ENCODE data around the gene ELAVL1.
"Not testable (repeated sequence)": the region's sequence is repeated elsewhere in the genome, so short reads cannot be mapped to it uniquely, and the experiment has no call there.

ELAVL1 gene

DNA sequence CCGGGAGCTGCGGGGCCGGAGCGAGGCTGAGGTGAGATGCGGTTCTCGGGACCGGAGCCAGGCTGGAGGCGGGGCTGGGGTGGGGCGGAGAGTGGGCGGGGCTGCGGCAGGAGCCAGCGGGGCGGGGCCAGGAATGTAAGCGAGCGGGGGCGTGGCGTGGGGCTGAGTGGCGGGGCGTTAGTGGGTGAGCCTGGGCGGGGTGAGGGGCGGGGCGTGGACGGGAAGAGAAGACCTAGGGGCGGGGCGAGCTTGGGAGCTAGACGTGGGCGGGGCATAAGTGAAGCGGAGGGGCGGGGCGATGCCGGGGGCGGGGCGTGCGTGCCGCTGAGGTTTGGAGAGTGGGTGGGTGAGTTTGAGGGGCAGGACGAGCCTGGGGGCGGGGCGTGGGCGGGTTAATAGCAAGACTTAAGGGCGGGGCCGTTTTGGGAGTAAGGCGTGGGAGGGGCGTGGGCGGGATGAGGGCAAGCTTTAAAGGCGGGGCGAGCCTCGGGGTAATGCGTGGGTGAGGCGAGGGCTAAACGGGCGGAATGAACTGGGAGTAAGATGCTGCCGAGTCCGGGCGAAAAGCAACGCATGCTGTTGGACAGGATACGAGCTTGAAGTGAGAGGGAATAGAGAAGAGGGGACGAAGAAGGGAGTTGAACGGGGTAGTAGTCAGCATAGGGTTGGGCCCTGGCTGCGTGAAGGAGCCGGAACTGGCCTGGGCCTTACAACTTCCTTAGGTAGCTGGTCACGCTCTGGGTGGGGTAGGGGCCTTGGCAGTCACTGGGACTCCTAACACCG, 84.7 kb downstream of the ELAVL1 start:
- peak; percentile 94 for DNase-seq (ENCODE audit: extremely low spot score)
- TF ChIP-seq, protein P1, sequence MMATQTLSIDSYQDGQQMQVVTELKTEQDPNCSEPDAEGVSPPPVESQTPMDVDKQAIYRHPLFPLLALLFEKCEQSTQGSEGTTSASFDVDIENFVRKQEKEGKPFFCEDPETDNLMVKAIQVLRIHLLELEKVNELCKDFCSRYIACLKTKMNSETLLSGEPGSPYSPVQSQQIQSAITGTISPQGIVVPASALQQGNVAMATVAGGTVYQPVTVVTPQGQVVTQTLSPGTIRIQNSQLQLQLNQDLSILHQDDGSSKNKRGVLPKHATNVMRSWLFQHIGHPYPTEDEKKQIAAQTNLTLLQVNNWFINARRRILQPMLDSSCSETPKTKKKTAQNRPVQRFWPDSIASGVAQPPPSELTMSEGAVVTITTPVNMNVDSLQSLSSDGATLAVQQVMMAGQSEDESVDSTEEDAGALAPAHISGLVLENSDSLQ (IDR thresholded peaks at IDR 0.05) = peak; percentile 48
- TF ChIP-seq ZNF384 (IDR thresholded peaks at IDR 0.05) = no peak
- ChIA-PET POLR2A (interaction anchor here (0.8 to 3.3 kb wide), 11 partner anchors 9 to 291 kb away, joined by 3 to 30 read pairs (median 6); partner anchors contain the start of genes LRRC8E, MAP2K7, PET100 and TIMM44), CTCF (interaction anchor here (0.6 to 2.9 kb wide), 7 partner anchors 8 to 68 kb away, joined by 3 to 19 read pairs (median 3); partner anchors contain the start of gene MAP2K7)

DNA sequence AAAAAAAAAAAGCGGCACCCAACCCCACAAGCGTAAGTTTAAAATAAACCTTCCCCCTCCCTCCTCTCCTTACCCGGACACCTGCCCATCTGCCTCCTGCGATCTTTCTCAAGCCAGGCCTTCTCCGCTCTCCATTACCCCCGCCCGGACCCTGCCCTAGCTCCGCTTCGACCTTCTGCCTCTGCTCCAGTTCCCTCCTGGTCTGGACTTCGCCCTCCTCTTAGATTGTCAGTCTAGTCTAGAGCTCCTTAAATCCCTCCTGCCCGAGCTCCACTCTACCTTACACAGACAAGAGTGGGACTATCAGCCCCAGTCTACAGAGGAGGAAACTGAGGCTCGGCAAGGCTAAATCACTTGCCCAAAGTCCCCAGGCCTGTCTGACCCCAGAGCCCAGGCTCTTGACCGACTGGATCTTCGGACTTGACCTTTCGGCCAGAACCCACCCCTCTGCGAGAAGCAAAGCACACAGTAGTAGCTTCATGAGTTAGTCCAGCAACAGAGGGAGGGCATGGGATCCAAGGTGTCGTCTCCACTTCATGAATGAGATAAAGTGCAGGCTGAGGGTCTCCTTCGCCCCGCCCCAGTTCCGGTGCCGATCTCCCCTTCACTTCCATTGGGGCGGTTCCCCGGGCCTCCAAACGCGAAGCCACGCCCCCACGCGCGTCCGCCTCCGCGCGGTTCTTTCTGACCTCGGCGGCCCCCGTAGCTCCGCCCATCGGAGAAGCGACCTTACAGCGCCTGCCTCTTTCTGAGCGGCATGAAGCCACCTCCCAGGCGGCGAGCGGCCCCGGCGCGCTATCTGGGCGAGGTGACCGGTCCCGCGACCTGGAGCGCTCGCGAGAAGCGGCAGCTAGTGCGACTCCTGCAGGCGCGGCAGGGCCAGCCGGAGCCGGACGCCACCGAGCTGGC, 85.6 kb downstream of the ELAVL1 start, which contains the start of gene SNAPC2:
TSS of gene SNAPC2 (plus strand) at position 729 of the 909 bp plus-strand sequence. CDS start at position 758, 29 bp downstream.
- ChIA-PET CTCF (interaction anchor here (0.8 to 2.9 kb wide), 6 partner anchors 9 to 67 kb away, joined by 3 to 19 read pairs (median 3); partner anchors contain the start of gene MAP2K7), POLR2A (interaction anchor here (0.6 to 3.3 kb wide), 13 partner anchors 8 to 290 kb away, joined by 3 to 30 read pairs (median 4); partner anchors contain the start of genes LRRC8E, MAP2K7, PET100 and TIMM44)
- TF ChIP-seq TARDBP (IDR thresholded peaks at IDR 0.05) (no peak), FOXK2 (IDR thresholded peaks at IDR 0.05) (no peak), SP1 (IDR thresholded peaks at IDR 0.05) (0 out of 2 replicates have a peak, but pooled peaks have one; percentile 53), HDGF (IDR thresholded peaks at IDR 0.05; ENCODE audit: borderline replicate concordance) (peak; percentile 62; the same call in 1 of the 2 replicates), CTBP1 (IDR thresholded peaks at IDR 0.05; ENCODE audit: borderline replicate concordance) (no peak), ZNF384 (IDR thresholded peaks at IDR 0.05) (no peak), BHLHE40 (IDR thresholded peaks at IDR 0.05; ENCODE audit: borderline replicate concordance) (no peak), ARNT (IDR thresholded peaks at IDR 0.05) (no peak), SUZ12 (IDR thresholded peaks at IDR 0.05) (no peak), FOXA1 (IDR thresholded peaks at IDR 0.05) (no peak), LEF1 (IDR thresholded peaks at IDR 0.05; ENCODE audit: borderline replicate concordance) (no peak)
- TF ChIP-seq, protein P1 (IDR thresholded peaks at IDR 0.05) = 0 out of 2 replicates have a peak, but pooled peaks have one; percentile 12
- peak; percentile 85 for DNase-seq (ENCODE audit: extremely low spot score)

DNA sequence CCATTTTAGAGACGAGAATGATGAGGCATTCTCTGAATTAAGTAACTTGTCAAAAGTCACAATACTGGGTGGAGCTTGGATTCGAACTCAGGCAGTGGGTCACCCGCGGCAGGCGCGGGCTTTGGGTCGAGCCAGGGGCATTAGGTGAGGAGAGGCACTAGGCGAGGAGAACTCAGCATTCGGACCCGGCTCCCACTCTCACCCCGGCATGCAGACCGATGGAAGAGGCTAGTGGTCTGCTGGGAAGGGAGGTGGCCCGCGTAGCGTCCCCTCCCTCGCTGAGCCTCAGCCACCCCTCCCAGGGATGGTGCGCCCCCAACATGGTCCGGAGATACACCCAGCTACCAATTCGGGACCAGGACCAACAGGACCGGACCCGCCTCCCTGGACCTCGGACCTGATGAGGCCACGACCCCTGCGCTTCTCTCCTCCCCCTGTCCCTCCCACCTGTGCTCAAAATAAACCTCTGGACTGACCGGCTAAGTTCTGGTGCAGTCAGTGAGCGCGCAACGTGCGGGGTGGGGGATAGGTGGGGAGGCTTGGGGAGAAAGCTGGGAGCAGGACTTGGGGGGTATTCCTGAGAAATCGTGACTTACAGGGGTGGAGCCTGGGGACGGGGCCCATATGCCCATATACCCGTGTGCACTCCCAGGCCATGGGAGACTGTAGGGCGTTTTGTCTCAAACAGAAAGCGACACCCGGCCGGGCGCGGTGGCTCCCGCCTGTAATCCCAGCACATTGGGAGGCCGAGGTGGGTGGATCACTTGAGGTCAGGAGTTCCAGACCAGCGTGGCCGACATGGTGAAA, 86.6 kb downstream of the ELAVL1 start:
- DNase-seq (ENCODE audit: extremely low spot score) = no peak
- POLR2A ChIA-PET = interaction anchor here (1.0 to 3.3 kb wide), 7 partner anchors 9 to 50 kb away, joined by 3 to 30 read pairs (median 4); partner anchors contain the start of genes MAP2K7 and TIMM44
- CTCF ChIA-PET = interaction anchor here (2.9 kb wide), 1 partner anchor 50 kb away, joined by 19 read pairs; no protein-coding TSS in a partner anchor
- TF ChIP-seq ZNF384 (IDR thresholded peaks at IDR 0.05) (no peak), HDGF (IDR thresholded peaks at IDR 0.05; ENCODE audit: borderline replicate concordance) (no peak), SP1 (IDR thresholded peaks at IDR 0.05) (no peak), LEF1 (IDR thresholded peaks at IDR 0.05; ENCODE audit: borderline replicate concordance) (no peak), FOXK2 (IDR thresholded peaks at IDR 0.05) (no peak), CTBP1 (IDR thresholded peaks at IDR 0.05; ENCODE audit: borderline replicate concordance) (no peak), FOXM1 (IDR thresholded peaks at IDR 0.05; ENCODE audit: borderline replicate concordance) (no peak), NFRKB (IDR thresholded peaks at IDR 0.05) (no peak), SUZ12 (IDR thresholded peaks at IDR 0.05) (no peak), BHLHE40 (IDR thresholded peaks at IDR 0.05; ENCODE audit: borderline replicate concordance) (no peak), L3MBTL2 (conservative IDR thresholded peaks at IDR 0.05) (no peak), FOXA1 (IDR thresholded peaks at IDR 0.05) (no peak)
- TF ChIP-seq, protein P1 (IDR thresholded peaks at IDR 0.05) = no peak

DNA sequence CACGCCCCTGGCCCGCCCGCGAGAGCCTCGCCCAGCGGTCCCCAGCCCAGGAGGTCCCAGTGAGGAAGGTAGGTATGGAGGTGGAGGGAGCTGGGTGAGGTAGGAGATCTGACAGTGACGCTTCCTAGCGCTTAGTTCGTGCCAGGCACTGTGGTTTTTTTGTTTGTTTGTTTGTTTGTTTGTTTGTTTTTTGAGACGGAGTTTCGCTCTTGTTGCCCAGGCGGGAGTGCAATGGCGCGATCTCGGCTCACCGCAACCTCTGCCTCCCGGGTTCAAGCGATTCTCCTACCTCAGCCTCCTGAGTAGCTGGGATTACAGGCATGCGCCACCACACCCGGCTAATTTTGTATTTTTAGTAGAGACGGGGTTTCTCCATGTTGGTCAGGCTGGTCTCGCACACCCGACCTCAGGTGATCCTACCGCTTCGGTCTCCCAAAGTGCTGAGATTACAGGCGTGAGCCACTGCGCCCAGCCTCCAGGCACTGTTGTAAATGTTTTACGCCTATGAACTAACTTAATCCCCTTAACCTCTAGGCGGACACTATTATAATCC, 87.3 kb downstream of the ELAVL1 start:
- CTCF ChIA-PET; DNase-seq (ENCODE audit: extremely low spot score): not testable (repeated sequence)
- POLR2A ChIA-PET = interaction anchor here (1.1 kb wide), 1 partner anchor 15 kb away, joined by 3 read pairs; the partner anchor contains the start of gene MAP2K7

Data from HEK293T (cell line).